CD4-positive, alpha-beta T cell treated with Interleukin-15 for 1 hour (primary cell): Measurements from ENCODE around the gene HBP1.
"Not testable (repeated sequence)": the region's sequence is repeated elsewhere in the genome, so short reads cannot be mapped to it uniquely, and the experiment has no call there.

ENCODE experiments used
- DNase-seq: peaks from one replicate; pipeline ENCODE4 v3.0.0-alpha.2; 2020

Gene HBP1, protein sequence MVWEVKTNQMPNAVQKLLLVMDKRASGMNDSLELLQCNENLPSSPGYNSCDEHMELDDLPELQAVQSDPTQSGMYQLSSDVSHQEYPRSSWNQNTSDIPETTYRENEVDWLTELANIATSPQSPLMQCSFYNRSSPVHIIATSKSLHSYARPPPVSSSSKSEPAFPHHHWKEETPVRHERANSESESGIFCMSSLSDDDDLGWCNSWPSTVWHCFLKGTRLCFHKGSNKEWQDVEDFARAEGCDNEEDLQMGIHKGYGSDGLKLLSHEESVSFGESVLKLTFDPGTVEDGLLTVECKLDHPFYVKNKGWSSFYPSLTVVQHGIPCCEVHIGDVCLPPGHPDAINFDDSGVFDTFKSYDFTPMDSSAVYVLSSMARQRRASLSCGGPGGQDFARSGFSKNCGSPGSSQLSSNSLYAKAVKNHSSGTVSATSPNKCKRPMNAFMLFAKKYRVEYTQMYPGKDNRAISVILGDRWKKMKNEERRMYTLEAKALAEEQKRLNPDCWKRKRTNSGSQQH

DNA sequence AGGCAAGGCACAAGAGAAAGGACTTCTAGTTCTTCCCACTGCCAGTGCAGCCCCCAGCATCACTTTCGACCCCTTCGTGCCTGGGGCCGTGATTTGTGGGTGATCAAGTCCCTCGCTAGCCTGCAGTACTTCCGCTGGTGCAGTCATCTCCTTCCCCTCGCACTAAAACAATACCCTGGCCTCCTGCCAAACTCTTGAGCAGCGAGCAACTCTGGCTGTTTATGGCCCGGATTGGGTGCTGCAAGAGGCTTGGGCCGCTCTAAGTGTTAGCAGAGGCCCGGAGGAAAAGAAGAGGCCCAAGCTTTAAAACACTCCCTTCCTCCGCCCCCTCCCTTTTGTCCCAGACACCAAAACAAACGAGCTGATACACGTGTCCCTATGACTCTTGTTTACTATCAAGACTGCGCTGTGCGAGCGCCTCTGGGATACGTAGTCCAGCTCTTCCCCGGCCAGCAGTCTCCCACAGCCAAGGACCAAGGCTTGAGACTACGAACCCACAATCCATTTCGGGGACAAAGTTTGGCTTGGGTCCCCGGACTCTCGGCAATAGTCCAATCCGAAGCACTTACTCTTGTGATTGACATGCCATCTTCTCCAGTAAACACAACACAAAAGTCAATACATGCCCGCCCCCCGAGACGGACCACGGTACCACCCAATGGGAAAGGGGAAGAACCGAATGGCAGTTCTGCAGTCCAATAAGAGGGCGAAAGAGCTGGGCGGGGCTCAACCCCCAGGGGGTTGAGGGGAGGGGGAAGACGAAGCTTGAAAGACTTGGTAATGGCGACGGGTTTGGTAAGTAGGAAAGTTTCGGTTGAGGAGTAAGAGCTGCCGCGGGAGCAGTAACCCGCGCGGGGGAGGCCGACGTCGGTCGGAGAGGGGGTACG lies at the start of gene HBP1:
Gene HBP1 (plus strand): TSS at position 771 of the 887 bp plus-strand sequence. CDS start 10,891 bp downstream, outside the sequence.
- peak; percentile 99 for DNase-seq

- no peak for DNase-seq
These were observed 49.3 kb upstream of the HBP1 start for GRCh38 chr7:107119376-107120105.

GRCh38 chr7:107122486-107122911 lies 46.3 kb upstream of the HBP1 start:
- DNase-seq = no peak

DNA sequence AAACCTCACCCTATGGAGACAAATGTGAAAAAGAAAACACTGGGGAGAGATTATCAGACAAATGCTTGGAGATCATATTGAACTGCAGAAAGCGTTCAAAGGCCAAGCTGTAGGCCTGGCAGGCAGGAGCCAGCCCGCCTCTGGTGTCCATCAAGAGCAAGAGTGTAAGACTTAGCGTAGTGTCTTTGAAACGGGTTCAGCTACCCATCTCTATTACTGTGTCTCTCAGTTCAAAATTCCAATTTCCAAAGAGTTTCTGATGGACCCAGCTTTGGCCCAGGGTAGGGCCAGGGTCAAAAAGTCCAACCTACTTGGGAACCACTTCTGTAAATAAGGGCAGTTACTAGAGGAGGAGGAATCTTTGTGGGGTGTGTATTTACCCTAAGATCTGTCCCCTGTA lies 45.4 kb upstream of the HBP1 start:
- no peak for DNase-seq

GRCh38 chr7:107125475-107125874 lies 43.3 kb upstream of the HBP1 start:
- no peak for DNase-seq

- no peak for DNase-seq
These were observed 40.6 kb upstream of the HBP1 start for GRCh38 chr7:107128217-107128616.

- no peak for DNase-seq
These were observed 40.1 kb upstream of the HBP1 start for GRCh38 chr7:107128748-107129147.

GRCh38 chr7:107130487-107131220 lies 38.1 kb upstream of the HBP1 start:
- no peak for DNase-seq

- no peak for DNase-seq
These were observed 35.4 kb upstream of the HBP1 start for GRCh38 chr7:107133396-107133795.

GRCh38 chr7:107138696-107139420 lies 29.9 kb upstream of the HBP1 start:
- no peak for DNase-seq

DNA sequence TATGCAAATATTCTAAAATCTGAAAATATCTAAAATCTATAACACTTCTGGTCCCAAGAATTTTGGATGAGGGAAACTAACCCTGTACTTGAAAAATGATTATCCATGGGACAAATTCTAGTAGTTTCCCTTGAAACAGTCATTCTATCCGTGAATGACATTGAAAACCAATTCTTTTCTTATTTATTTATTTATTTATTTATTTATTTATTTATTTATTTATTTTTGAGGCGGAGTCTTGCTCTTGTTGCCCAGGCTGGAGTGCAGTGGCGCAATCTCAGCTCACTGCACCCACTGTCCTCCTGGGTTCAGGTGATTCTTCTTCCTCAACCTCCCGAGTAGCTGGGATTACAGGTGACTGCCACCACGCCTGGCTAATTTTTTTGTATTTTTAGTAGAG lies 24.9 kb upstream of the HBP1 start:
- not testable (repeated sequence) for DNase-seq

DNA sequence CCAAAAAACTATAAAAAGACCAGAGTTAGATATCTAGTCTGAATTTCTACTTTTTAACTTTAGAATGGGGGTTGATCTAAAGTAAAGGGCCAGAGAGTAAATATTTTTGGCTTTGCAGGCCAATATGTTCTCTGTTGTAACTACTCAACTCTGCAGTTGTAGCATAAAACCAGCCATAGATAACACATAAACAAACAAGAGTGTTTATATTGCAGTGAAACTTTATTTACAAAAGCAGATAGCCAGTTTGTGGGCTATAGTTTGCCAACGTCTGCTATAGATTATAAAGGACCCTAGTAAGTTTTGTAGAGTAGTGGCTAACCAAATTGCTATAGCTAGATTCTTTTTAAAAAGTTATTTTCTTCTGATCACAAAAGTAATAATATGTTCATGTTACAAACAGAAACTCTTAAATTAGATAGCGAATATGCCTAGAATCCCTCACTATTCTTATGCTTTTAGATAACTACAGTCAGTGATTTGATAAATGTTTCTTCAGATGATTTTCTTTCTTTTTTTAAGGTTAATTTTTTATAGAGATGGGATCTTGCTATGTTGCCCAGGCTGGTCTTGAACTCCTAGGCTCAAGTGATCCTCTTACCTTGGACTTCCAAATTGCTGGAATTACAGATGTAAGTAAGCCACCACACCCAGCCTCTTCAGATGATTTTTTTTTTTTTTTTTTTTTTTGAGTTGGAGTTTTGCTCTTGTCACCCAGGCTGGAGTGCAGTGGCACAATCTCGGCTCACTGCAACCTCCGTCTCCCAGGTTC lies 23.6 kb upstream of the HBP1 start:
- DNase-seq = no peak

GRCh38 chr7:107147464-107148393 lies 21.1 kb upstream of the HBP1 start:
- peak; percentile 29 for DNase-seq

DNA sequence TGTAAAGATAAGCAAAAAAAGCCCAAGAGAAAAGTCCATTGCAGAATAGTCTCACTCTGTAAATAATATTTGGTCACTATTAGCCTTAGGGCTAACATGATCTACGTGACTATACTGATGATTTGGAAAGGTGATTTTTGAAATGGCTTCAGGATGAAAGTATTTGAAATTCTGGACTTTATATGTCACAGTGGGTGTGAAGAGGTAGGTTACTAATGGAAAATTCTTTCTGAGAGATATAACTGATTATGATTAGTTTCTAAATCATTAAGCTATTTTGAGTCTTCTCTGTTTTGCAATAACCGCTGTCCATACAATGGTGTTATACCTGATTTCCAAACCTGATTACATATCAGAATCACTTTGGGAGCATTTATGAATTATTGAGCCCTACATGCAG lies 20.1 kb upstream of the HBP1 start:
- DNase-seq = no peak

DNA sequence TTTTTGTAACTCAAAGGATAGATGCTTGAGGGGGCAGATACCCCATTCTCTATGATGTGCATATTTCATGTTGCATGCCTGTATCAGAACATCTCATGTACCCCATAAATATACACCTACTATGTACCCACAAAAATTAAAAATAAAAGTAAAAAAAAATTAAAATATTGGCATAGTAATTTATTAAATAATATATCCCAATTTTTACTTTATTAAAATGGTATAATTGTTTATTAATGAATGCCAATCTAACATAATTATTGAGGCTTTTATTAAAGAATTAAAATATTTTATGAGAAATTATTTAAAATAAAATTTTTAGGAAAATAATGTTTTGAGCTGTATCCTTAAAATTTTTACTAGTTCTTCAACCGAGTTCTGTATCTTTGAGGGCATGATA lies 18.9 kb upstream of the HBP1 start:
- no peak for DNase-seq

- DNase-seq = peak; percentile 66
These were observed 18.3 kb upstream of the HBP1 start for GRCh38 chr7:107150375-107151073.

DNA sequence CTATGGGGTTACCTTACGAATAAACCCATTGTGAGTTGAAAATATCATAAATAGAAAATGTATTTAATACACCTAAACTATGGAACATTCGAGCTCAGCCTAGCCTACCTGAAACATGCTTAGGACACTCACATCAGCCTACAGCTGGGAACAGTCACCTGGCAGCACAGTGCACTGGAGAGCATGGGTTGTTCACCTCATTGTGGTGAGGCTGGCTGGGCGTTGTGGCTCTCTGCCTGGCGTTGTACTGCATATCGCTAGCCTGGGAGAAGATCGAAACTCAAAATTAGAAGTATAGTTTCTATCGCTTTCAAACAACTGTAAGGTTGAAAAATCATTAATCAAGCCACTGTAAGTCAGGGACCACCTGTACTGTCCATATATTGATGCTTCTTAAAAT lies 17.3 kb upstream of the HBP1 start:
- DNase-seq = no peak

DNA sequence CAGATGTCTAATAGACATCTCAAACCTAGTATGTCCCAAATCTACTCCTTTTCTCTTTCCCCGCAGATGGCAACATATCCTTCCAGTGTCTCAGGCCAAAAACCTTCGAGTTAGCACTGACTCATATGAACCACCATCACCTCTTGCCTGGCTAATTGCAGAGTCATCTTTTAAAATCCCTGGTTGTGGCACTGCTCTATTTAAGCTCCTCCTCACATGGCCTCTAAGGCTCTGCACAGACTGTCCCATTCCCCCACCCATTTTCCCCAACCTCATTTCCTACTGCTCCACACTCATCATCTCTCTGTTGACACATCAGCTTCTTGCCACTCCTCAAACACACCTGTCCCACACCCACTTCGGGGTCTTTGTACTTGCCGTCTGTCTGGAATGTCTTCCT lies 16.8 kb upstream of the HBP1 start:
- DNase-seq = no peak

DNA sequence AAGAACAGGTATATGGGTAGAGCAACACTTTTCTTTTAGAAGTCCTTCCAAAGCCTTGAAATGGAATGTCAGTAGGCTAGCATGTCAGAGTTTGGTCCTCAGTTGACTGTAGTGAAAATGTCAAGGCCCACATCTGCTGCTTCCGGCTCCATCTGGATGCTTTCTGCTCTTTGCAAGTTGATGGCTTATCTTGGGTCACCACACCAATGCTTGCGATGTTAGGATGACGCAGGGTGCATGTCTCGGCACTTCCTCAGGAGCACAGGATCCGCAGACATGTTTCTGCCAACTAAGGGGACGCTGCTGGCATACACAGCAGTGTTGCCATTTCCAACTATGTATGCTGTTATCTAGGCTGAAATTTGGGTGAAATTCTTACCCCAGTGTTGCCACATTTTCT lies 14.0 kb upstream of the HBP1 start:
- no peak for DNase-seq
